ENCODE data around the gene RGS12. TPM values are rescaled to one million over a fixed set of nuclear protein-coding genes. Genes with fewer than 3 reads are reported as not detected.

Gene RGS12
- total and polyA plus RNA-seq, 2 of the 8 experiments (the other 6 are each of a cell fraction or from before 2014, with no cell fraction given) = 6.0 to 16.4 TPM

GRCh38 chr4:3305610-3306371, 13.0 kb downstream of the RGS12 start:
- Histone ChIP-seq H3K4me3 (ENCODE audit: extremely low read depth in 1 of 4, insufficient read depth in 2 of 4, low read depth in 3 of 4, low read length in 4 of 4) (no peak overlapping the region), H2AFZ (ENCODE audit: low read length) (no peak overlapping the region), H2BK15ac (ENCODE audit: low read length) (0 out of 2 replicates have a peak overlapping the region, but pooled peaks have one; percentile 53), H4K91ac (replicated peaks; ENCODE audit: insufficient read length, low read length) (no peak overlapping the region), H3K23ac (ENCODE audit: insufficient read length) (no peak overlapping the region), H2BK12ac (ENCODE audit: low read depth, low read length) (no peak overlapping the region), H3K4me2 (ENCODE audit: insufficient read depth in 1 of 2, low read depth in 2 of 2, low read length in 2 of 2) (no peak overlapping the region), H3K23me2 (ENCODE audit: low read depth, low read length) (no peaks in the 10 kb centered on the region), H3K79me2 (ENCODE audit: control insufficient read depth in 1 of 2, insufficient read depth in 2 of 2, low read length in 2 of 2) (peaks cover 0 to 3% of the 10 kb centered on the region in 2 experiments; a peak in 1 of 4 replicates), H3K36me3 (ENCODE audit: control insufficient read depth in 2 of 4, insufficient read depth in 4 of 4, low read length in 3 of 4) (no peaks in the 10 kb centered on the region), H3K27ac (ENCODE audit: low read depth, low read length) (no peak overlapping the region), H3K4ac (replicated peaks; ENCODE audit: insufficient read length, low read depth, low read length) (no peak overlapping the region), H4K8ac (ENCODE audit: extremely low read depth, insufficient read depth, low read length) (no peak overlapping the region), H3K4me1 (replicated peaks in 1 of 4; ENCODE audit: control insufficient read depth in 3 of 4, insufficient read depth in 4 of 4, low read length in 3 of 4) (peaks cover 0 to 18% (median 6%) of the 10 kb centered on the region in 4 experiments; a peak in 4 of 7 replicates), H3K14ac (ENCODE audit: insufficient read length) (no peak overlapping the region), H2BK5ac (ENCODE audit: low read depth, low read length) (0 out of 2 replicates have a peak overlapping the region, but pooled peaks have one; percentile 20), H2AK5ac (ENCODE audit: low read depth, low read length) (no peak overlapping the region), H3K18ac (ENCODE audit: extremely low read depth, low read length) (no peak overlapping the region; the same call in 1 of the 2 replicates), H3K79me1 (ENCODE audit: low read depth, low read length) (peaks cover 16% of the 10 kb centered on the region), H3K9ac (replicated peaks in 1 of 4; ENCODE audit: extremely low read depth in 1 of 4, low read depth in 3 of 4, low read length in 3 of 4) (no peak overlapping the region), H4K5ac (ENCODE audit: insufficient read length, low read depth, low read length) (no peak overlapping the region), H4K20me1 (replicated peaks in 1 of 2; ENCODE audit: control insufficient read depth in 1 of 2, insufficient read depth in 2 of 2, low read length in 2 of 2) (peaks cover 10 to 17% of the 10 kb centered on the region in 2 experiments), H3K27me3 (replicated peaks in 1 of 4; ENCODE audit: control insufficient read depth in 3 of 4, extremely low read depth in 1 of 4, insufficient read depth in 3 of 4, low read length in 3 of 4) (no peaks in the 10 kb centered on the region), H2BK120ac (replicated peaks; ENCODE audit: low read depth, low read length) (no peak overlapping the region), H3K9me3 (ENCODE audit: insufficient read depth in 2 of 2, low read depth in 1 of 2, low read length in 1 of 2) (no peaks in the 10 kb centered on the region), H2BK20ac (ENCODE audit: low read length) (no peak overlapping the region), H3K56ac (replicated peaks; ENCODE audit: insufficient read length, low read depth, low read length) (no peak overlapping the region)
- ChIA-PET CTCF (ENCODE audit: partially characterized antibody) (interaction anchor here (0.7 to 2.0 kb wide), 7 partner anchors 12 to 209 kb away, joined by 3 to 19 read pairs (median 3); no protein-coding TSS in a partner anchor), POLR2A (ENCODE audit: partially characterized antibody) (interaction anchor here (1.3 kb wide), 1 partner anchor 13 kb away, joined by 3 read pairs; no protein-coding TSS in a partner anchor)
- FAIRE-seq (no peak), DNase-seq (ENCODE audit: low read depth in 1 of 2, low spot score in 2 of 2) (no peak)
- WGBS, 2 experiments (ENCODE audit: extremely low coverage in 1 of 2, insufficient coverage in 1 of 2, insufficient read length in 1 of 2, insufficient replicate concordance in 2 of 2, low coverage in 1 of 2, low lambda C conversion rate in 2 of 2, missing lambda C conversion rate in 1 of 2) = 93% methylated on average over 9 of the region's 9 CpGs; no CpG with 5 or more reads in 1 of the 2 experiments
- TF ChIP-seq SP4 (IDR thresholded peaks at IDR 0.05; ENCODE audit: low read length) (no peak), HDAC6 (IDR thresholded peaks at IDR 0.05; ENCODE audit: low read depth, low read length) (no peak), RBBP5 (IDR thresholded peaks at IDR 0.05; ENCODE audit: borderline replicate concordance, low read depth, low read length) (no peak), CTCF (IDR thresholded peaks at IDR 0.05; ENCODE audit: control extremely low read depth in 1 of 3, insufficient read depth in 1 of 3, low read depth in 1 of 3, low read length in 3 of 3) (no peak), YY1 (IDR thresholded peaks at IDR 0.05; ENCODE audit: low read depth, low read length) (no peak), EZH2 (IDR thresholded peaks at IDR 0.05; ENCODE audit: low read depth, low read length, severe bottlenecking) (no peak), MAX (IDR thresholded peaks at IDR 0.05) (no peak), RXRA (IDR thresholded peaks at IDR 0.05; ENCODE audit: insufficient read depth, low read depth, low read length) (no peak), FOSL1 (IDR thresholded peaks at IDR 0.05; ENCODE audit: insufficient read depth, low read depth, low read length) (no peak)

Data from H1 (cell line).